H1 (cell line): ENCODE measurements around the gene CNOT2. TPM values are rescaled to one million over a fixed set of nuclear protein-coding genes. Genes with fewer than 3 reads are reported as not detected.

ENCODE experiments used
- CBX5 ChIP-seq: fragments of 300-800, 300-1000 bp; sonication (generic); IDR thresholded peaks from 2 replicates; pipeline ENCODE4 v1.7.1; 2016; ENCODE audit warnings: antibody characterized with exemption, low read length, low read depth
- EGR1 ChIP-seq: IDR thresholded peaks from 2 replicates; pipeline ENCODE4 v1.6.1; 2011; ENCODE audit warnings: low read depth, low read length, borderline replicate concordance
- polyA plus RNA-seq, 7 experiments: library from polyadenylated mRNA; depleted of rRNA in 3 of 7; stranded (reverse) in 5 of 7; unstranded in 2 of 7; fragments of >200 nt in 5 of 7; fragments of 200-250 nt in 2 of 7; gene quantifications; 1 replicate in 5 of 7; 2 replicates in 1 of 7; 4 replicates in 1 of 7; pipeline versions ENCODE4 v1.2.1 to v1.2.3, GENCODE V29; 2011 to 2013; ENCODE audit warnings: missing spikeins in 2 of 7, mixed read lengths in 2 of 7
- total RNA-seq: library from RNA; stranded (reverse); fragmentation: NEBNext Ultra II Directional; extraction: Animal tissue kit (Norgen Biotek cat#: 25700); gene quantifications from 2 replicates; pipeline ENCODE4 v1.2.1, GENCODE V29; 2021

CNOT2 gene
- total and polyA plus RNA-seq, 2 of the 8 experiments (the other 6 are each of a cell fraction or from before 2014, with no cell fraction given), result 61.2 to 64.8 TPM

DNA sequence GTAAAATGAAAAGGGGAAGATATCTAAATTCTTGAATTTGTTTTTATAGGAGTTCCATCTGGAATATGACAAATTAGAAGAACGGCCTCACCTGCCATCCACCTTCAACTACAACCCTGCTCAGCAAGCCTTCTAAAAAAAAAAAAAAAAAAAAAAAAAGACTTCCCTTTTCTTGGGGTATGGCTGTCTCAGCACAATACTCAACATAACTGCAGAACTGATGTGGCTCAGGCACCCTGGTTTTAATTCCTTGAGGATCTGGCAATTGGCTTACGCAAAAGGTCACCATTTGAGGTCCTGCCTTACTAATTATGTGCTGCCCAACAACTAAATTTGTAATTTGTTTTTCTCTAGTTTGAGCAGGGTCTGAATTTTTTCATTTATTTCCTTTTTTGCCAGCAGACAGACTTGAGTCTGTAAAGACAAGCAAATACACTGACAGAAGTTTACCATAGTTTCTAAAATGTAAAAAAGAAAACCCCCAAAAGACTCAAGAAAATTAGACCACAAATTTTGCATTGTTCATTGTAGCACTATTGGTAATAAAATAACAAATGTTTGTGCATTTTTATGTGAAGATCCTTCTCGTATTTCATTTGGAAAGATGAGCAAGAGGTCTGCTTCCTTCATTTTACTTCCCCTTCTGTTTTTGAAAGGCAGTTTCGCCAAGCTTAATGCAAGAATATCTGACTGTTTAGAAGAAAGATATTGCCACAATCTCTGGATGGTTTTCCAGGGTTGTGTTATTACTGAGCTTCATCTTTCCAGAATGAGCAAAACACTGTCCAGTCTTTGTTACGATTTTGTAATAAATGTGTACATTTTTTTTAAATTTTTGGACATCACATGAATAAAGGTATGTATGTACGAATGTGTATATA is 110.8 kb downstream of the CNOT2 start (continued):
- no peak for TF ChIP-seq EGR1
- no peak for TF ChIP-seq CBX5
